K562 (cell line): ENCODE measurements around the gene ELMO3. TPM values are rescaled to one million over a fixed set of nuclear protein-coding genes. Genes with fewer than 3 reads are reported as not detected.

ENCODE experiments used
- CBFB ChIP-seq: sonication (generic); formaldehyde crosslinking; IDR thresholded peaks from 2 replicates; pipeline ENCODE4 v1.4.0; 2020; ENCODE audit warnings: mild to moderate bottlenecking, missing genetic modification reagents
- EP300 ChIP-seq: IDR thresholded peaks from 2 replicates; pipeline ENCODE4 v1.6.1; 2012; ENCODE audit warnings: low read length, improper control_type of control experiment
- ERF ChIP-seq: fragments of 450-650 bp; formaldehyde crosslinking; IDR thresholded peaks from 2 replicates; pipeline ENCODE4 v1.4.0; 2020; ENCODE audit warnings: mild to moderate bottlenecking, mixed read lengths
- HEY1 ChIP-seq: fragments of 250-450 bp; sonication (Bioruptor Pico); IDR thresholded peaks from 2 replicates; pipeline ENCODE4 v1.5.0; 2020; ENCODE audit warnings: mild to moderate bottlenecking, moderate library complexity, borderline replicate concordance
- JUND ChIP-seq, 2 experiments: IDR thresholded peaks; 2 replicates in 1 of 2; 3 replicates in 1 of 2; pipeline ENCODE4 v1.6.1; 2011; ENCODE audit warnings: borderline replicate concordance in 2 of 2, low read depth in 2 of 2, low read length in 2 of 2, improper control_type of control experiment in 1 of 2, missing biosample characterization in 1 of 2, missing genetic modification characterization in 1 of 2, missing genetic modification reagents in 1 of 2
- KDM2B ChIP-seq: fragments of 250-450 bp; sonication (Bioruptor Pico); IDR thresholded peaks from 2 replicates; pipeline ENCODE4 v1.8.0; 2021; ENCODE audit warnings: mild to moderate bottlenecking, moderate library complexity
- NFATC3 ChIP-seq: fragments of 450-650 bp; IDR thresholded peaks from 2 replicates; pipeline ENCODE4 v1.6.1; 2017; ENCODE audit warnings: mild to moderate bottlenecking
- OTX1 ChIP-seq: fragments of 450-650 bp; formaldehyde crosslinking; IDR thresholded peaks from 2 replicates; pipeline ENCODE4 v1.4.0; 2022; ENCODE audit warnings: mild to moderate bottlenecking
- RNF2 ChIP-seq: sonication (generic); IDR thresholded peaks from 2 replicates; pipeline ENCODE4 v1.6.1; 2016
- SREBF1 ChIP-seq: fragments of 150-350 bp; IDR thresholded peaks from 2 replicates; pipeline ENCODE4 v1.6.1; 2014; ENCODE audit warnings: antibody characterized with exemption, low read depth, low read length, borderline replicate concordance
- TAF1 ChIP-seq: IDR thresholded peaks from 2 replicates; pipeline ENCODE4 v1.6.1; 2011; ENCODE audit warnings: mild to moderate bottlenecking, low read length, moderate library complexity; ENCODE audit not compliant: insufficient read depth, control insufficient read depth, severe bottlenecking; ENCODE audit errors: extremely low read depth
- TBL1XR1 ChIP-seq, 2 experiments: IDR thresholded peaks; 2 replicates each; pipeline ENCODE4 v1.6.1; 2012; ENCODE audit warnings: improper control_type of control experiment in 2 of 2, low read length in 2 of 2, mild to moderate bottlenecking in 1 of 2
- U2AF2 ChIP-seq: fragments of 200-400 bp; formaldehyde crosslinking; optimal IDR thresholded peaks from 2 replicates; pipeline ENCODE3; 2017; ENCODE audit warnings: low read depth, mild to moderate bottlenecking, low read length
- polyA plus RNA-seq, 8 experiments: library from polyadenylated mRNA; depleted of rRNA in 4 of 8; stranded (reverse) in 5 of 8; unstranded in 3 of 8; fragments of >200 nt; fragmentation: Nextera tagmentation in 2 of 8; fragmentation: Illumina TruSeq in 1 of 8; extraction: Ambion mirVana in 2 of 8; extraction: Trizol in 1 of 8; gene quantifications; 2 replicates each; pipeline versions ENCODE4 v1.2.1 to v1.2.3, GENCODE V29; 2011 to 2014; ENCODE audit warnings: inconsistent platforms in 1 of 8, missing spikeins in 1 of 8
- total RNA-seq, 7 experiments: library from RNA; depleted of rRNA in 6 of 7; stranded (reverse); fragments of >200 nt in 6 of 7; fragmentation: Illumina TruSeq in 2 of 7; extraction: Trizol in 2 of 7; gene quantifications; 2 replicates each; pipeline versions ENCODE4 v1.2.1 to v1.2.3, GENCODE V29; 2011 to 2021; ENCODE audit warnings: low replicate concordance in 1 of 7
- TF ChIP-seq, protein P1 (sequence below): fragments of 150-350 bp; IDR thresholded peaks from 2 replicates; pipeline ENCODE4 v1.6.1; 2014; ENCODE audit warnings: low read depth, mild to moderate bottlenecking, low read length, borderline replicate concordance
- TF ChIP-seq, protein P2 (sequence below): fragments of 450-650 bp; IDR thresholded peaks from 2 replicates; pipeline ENCODE4 v1.6.1; 2016
- TF ChIP-seq, protein P3 (sequence below): fragments of 450-650 bp; formaldehyde crosslinking; conservative IDR thresholded peaks from 2 replicates; pipeline ENCODE4 v1.4.0; 2022; ENCODE audit warnings: mild to moderate bottlenecking, missing genetic modification characterization
- TF ChIP-seq, protein P4 (sequence below): sonication (generic); formaldehyde crosslinking; IDR thresholded peaks from 2 replicates; pipeline ENCODE4 v1.8.0; 2022; ENCODE audit warnings: mild to moderate bottlenecking, missing genetic modification reagents, borderline replicate concordance
- TF ChIP-seq, protein P5 (sequence below): fragments of 250-450 bp; sonication (Bioruptor Pico); IDR thresholded peaks from 2 replicates; pipeline ENCODE4 v1.6.1; 2021; ENCODE audit warnings: mild to moderate bottlenecking

The ELMO3 gene
- total and polyA plus RNA-seq, 9 of the 15 experiments (the other 6 are each of a cell fraction or from before 2014, with no cell fraction given) = 0.04 to 5.1 (median 1.5) TPM

DNA sequence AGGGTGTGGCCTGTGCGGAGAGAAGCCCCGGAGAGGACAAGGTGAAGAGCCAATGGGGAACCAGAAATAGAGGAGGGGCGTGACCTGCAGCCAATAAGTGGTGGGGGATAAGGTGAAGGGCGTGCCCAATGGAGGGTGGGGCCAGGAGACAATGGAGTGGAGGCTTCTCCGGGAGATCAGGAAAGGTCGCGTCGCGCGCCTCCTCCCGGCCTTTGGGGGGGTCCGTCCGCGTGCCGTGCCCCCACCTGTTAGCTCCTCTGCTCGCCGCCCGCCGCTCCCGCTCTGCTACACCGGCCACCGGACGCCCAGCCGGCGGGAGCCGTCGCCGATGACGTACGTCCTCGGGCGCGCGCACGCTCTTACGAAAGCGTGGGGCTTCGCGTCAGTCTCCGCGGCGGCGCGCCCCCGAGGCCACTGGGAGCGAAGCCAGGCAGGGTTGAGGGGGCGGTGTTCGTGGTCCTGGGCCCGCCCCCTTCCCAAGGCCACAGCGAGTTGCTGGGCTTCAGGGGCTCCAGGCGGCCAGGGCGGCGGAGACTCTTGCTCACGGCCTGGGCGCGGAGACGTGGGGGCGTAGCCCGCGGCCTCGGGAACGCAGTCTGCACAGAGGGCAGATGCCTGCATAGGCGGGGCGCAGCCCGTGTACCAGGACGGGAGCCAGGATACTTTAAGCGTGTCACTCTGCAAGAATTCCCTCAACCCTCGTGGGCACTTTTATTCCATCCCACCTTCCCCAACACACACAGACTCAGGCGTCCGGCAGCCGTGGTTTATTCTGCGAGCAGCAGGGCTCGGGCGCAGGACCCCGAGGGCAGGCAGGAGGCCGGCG is 15.1 kb upstream of the ELMO3 start, which contains the start of gene MATCAP1 (continued):
- TF ChIP-seq, protein P1, sequence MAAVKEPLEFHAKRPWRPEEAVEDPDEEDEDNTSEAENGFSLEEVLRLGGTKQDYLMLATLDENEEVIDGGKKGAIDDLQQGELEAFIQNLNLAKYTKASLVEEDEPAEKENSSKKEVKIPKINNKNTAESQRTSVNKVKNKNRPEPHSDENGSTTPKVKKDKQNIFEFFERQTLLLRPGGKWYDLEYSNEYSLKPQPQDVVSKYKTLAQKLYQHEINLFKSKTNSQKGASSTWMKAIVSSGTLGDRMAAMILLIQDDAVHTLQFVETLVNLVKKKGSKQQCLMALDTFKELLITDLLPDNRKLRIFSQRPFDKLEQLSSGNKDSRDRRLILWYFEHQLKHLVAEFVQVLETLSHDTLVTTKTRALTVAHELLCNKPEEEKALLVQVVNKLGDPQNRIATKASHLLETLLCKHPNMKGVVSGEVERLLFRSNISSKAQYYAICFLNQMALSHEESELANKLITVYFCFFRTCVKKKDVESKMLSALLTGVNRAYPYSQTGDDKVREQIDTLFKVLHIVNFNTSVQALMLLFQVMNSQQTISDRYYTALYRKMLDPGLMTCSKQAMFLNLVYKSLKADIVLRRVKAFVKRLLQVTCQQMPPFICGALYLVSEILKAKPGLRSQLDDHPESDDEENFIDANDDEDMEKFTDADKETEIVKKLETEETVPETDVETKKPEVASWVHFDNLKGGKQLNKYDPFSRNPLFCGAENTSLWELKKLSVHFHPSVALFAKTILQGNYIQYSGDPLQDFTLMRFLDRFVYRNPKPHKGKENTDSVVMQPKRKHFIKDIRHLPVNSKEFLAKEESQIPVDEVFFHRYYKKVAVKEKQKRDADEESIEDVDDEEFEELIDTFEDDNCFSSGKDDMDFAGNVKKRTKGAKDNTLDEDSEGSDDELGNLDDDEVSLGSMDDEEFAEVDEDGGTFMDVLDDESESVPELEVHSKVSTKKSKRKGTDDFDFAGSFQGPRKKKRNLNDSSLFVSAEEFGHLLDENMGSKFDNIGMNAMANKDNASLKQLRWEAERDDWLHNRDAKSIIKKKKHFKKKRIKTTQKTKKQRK = peak; percentile 15; the same call in 1 of the 2 replicates
- TF ChIP-seq SREBF1 = no peak
- no peak for TF ChIP-seq OTX1
- TF ChIP-seq, protein P2, sequence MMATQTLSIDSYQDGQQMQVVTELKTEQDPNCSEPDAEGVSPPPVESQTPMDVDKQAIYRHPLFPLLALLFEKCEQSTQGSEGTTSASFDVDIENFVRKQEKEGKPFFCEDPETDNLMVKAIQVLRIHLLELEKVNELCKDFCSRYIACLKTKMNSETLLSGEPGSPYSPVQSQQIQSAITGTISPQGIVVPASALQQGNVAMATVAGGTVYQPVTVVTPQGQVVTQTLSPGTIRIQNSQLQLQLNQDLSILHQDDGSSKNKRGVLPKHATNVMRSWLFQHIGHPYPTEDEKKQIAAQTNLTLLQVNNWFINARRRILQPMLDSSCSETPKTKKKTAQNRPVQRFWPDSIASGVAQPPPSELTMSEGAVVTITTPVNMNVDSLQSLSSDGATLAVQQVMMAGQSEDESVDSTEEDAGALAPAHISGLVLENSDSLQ = peak; percentile 99
- TF ChIP-seq, protein P3, sequence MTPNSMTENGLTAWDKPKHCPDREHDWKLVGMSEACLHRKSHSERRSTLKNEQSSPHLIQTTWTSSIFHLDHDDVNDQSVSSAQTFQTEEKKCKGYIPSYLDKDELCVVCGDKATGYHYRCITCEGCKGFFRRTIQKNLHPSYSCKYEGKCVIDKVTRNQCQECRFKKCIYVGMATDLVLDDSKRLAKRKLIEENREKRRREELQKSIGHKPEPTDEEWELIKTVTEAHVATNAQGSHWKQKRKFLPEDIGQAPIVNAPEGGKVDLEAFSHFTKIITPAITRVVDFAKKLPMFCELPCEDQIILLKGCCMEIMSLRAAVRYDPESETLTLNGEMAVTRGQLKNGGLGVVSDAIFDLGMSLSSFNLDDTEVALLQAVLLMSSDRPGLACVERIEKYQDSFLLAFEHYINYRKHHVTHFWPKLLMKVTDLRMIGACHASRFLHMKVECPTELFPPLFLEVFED (CRISPR knock-in tag) = 0 out of 2 replicates have a peak, but pooled peaks have one; percentile 40
- TF ChIP-seq ERF = 0 out of 2 replicates have a peak, but pooled peaks have one; percentile 10
- no peak for TF ChIP-seq U2AF2
- TF ChIP-seq EP300 = no peak
- no peak for TF ChIP-seq KDM2B (CRISPR knock-in tag)
- TF ChIP-seq HEY1 = no peak
- peak; percentile 52 for TF ChIP-seq JUND (IDR thresholded peaks at IDR 0.05; ENCODE audit: borderline replicate concordance, low read depth, low read length)
- peak; percentile 65; the same call in 1 of the 3 replicates for TF ChIP-seq JUND (tag; IDR thresholded peaks at IDR 0.05; ENCODE audit: borderline replicate concordance, low read depth, low read length)
- TF ChIP-seq, protein P4, sequence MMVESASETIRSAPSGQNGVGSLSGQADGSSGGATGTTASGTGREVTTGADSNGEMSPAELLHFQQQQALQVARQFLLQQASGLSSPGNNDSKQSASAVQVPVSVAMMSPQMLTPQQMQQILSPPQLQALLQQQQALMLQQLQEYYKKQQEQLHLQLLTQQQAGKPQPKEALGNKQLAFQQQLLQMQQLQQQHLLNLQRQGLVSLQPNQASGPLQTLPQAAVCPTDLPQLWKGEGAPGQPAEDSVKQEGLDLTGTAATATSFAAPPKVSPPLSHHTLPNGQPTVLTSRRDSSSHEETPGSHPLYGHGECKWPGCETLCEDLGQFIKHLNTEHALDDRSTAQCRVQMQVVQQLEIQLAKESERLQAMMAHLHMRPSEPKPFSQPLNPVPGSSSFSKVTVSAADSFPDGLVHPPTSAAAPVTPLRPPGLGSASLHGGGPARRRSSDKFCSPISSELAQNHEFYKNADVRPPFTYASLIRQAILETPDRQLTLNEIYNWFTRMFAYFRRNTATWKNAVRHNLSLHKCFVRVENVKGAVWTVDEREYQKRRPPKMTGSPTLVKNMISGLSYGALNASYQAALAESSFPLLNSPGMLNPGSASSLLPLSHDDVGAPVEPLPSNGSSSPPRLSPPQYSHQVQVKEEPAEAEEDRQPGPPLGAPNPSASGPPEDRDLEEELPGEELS (CRISPR knock-in tag) = no peak
- TF ChIP-seq, protein P5, sequence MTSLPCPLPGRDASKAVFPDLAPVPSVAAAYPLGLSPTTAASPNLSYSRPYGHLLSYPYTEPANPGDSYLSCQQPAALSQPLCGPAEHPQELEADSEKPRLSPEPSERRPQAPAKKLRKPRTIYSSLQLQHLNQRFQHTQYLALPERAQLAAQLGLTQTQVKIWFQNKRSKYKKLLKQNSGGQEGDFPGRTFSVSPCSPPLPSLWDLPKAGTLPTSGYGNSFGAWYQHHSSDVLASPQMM (CRISPR knock-in tag) = no peak
- TF ChIP-seq NFATC3 = no peak
- no peak; a peak in 1 of 4 replicates for TF ChIP-seq TBL1XR1 (IDR thresholded peaks at IDR 0.05; ENCODE audit: low read length in 2 of 2)
- 0 out of 2 replicates have a peak, but pooled peaks have one; percentile 29 for TF ChIP-seq RNF2
- TF ChIP-seq TAF1 = peak; percentile 36
- peak; percentile 54; the same call in 1 of the 2 replicates for TF ChIP-seq CBFB (CRISPR knock-in tag)
